H9 (cell line): ENCODE results near the gene ARHGAP12. TPM values are rescaled to one million over a fixed set of nuclear protein-coding genes. Genes with fewer than 3 reads are reported as not detected.

Source experiments
- DNase-seq: peaks from one replicate; pipeline ENCODE4 v3.0.0-alpha.2; 2017
- H2AFZ ChIP-seq: one replicate; pipeline ENCODE4 v1.6.1; 2013; ENCODE audit warnings: mild to moderate bottlenecking, low read length, control low read depth, moderate library complexity
- H2AK5ac ChIP-seq: 2 replicates; pipeline ENCODE4 v1.6.1; 2013; ENCODE audit warnings: low read length, control low read depth, mixed read lengths; ENCODE audit not compliant: insufficient read length
- H2BK120ac ChIP-seq: one replicate; pipeline ENCODE4 v1.6.1; 2013; ENCODE audit warnings: low read depth, mild to moderate bottlenecking, low read length, control low read depth, inconsistent platforms; ENCODE audit not compliant: poor library complexity, severe bottlenecking
- H2BK12ac ChIP-seq: 2 replicates; pipeline ENCODE4 v1.6.1; 2013; ENCODE audit warnings: low read length, control low read depth, mixed read lengths, low read depth; ENCODE audit not compliant: insufficient read length
- H2BK15ac ChIP-seq: 2 replicates; pipeline ENCODE4 v1.6.1; 2013; ENCODE audit warnings: low read depth, low read length, control low read depth
- H2BK20ac ChIP-seq: one replicate; pipeline ENCODE4 v1.6.1; 2013; ENCODE audit warnings: low read depth, mild to moderate bottlenecking, low read length, control low read depth, inconsistent platforms; ENCODE audit not compliant: poor library complexity, severe bottlenecking
- H2BK5ac ChIP-seq: 2 replicates; pipeline ENCODE4 v1.6.1; 2013; ENCODE audit warnings: low read length, control low read depth, mixed read lengths; ENCODE audit not compliant: insufficient read length
- H3K14ac ChIP-seq: 2 replicates; pipeline ENCODE4 v1.6.1; 2013; ENCODE audit warnings: low read length, control low read depth; ENCODE audit not compliant: insufficient read depth
- H3K18ac ChIP-seq: 2 replicates; pipeline ENCODE4 v1.6.1; 2013; ENCODE audit warnings: low read depth, mild to moderate bottlenecking, mixed read lengths, low read length, control low read depth; ENCODE audit not compliant: insufficient read length
- H3K23ac ChIP-seq: 2 replicates; pipeline ENCODE4 v1.6.1; 2013; ENCODE audit warnings: low read length, control low read depth, mixed read lengths, low read depth; ENCODE audit not compliant: insufficient read length
- H3K23me2 ChIP-seq: 2 replicates; pipeline ENCODE4 v1.6.1; 2013; ENCODE audit warnings: low read depth, mild to moderate bottlenecking, mixed read lengths, low read length, control low read depth; ENCODE audit not compliant: insufficient read length, poor library complexity, severe bottlenecking
- H3K27ac ChIP-seq: 2 replicates; pipeline ENCODE4 v1.5.1; 2013; ENCODE audit warnings: low read length, control low read depth, mixed read lengths, low read depth; ENCODE audit not compliant: insufficient read length
- H3K27me3 ChIP-seq: 2 replicates; pipeline ENCODE4 v1.6.1; 2013; ENCODE audit warnings: low read length, control low read depth, inconsistent platforms; ENCODE audit not compliant: insufficient read depth
- H3K4ac ChIP-seq: 2 replicates; pipeline ENCODE4 v1.6.1; 2013; ENCODE audit warnings: low read depth, mild to moderate bottlenecking, control low read depth, inconsistent platforms, low read length, moderate library complexity
- H3K4me1 ChIP-seq: 2 replicates; pipeline ENCODE4 v1.6.1; 2013; ENCODE audit warnings: low read length, control low read depth, inconsistent platforms; ENCODE audit not compliant: insufficient read depth
- H3K4me2 ChIP-seq: 2 replicates; pipeline ENCODE4 v1.6.1; 2013; ENCODE audit warnings: low read length, control low read depth, mixed read lengths; ENCODE audit not compliant: insufficient read length, insufficient read depth
- H3K56ac ChIP-seq: 2 replicates; pipeline ENCODE4 v1.6.1; 2013; ENCODE audit warnings: low read depth, mild to moderate bottlenecking, mixed read lengths, low read length, control low read depth; ENCODE audit not compliant: insufficient read length
- H3K79me1 ChIP-seq: 2 replicates; pipeline ENCODE4 v1.6.1; 2013; ENCODE audit warnings: low read depth, mild to moderate bottlenecking, moderate library complexity, low read length, control low read depth, inconsistent platforms; ENCODE audit not compliant: insufficient read depth, poor library complexity, severe bottlenecking
- H3K79me2 ChIP-seq: 2 replicates; pipeline ENCODE4 v1.6.1; 2013; ENCODE audit warnings: low read length, control low read depth, inconsistent platforms; ENCODE audit not compliant: insufficient read depth
- H3K9ac ChIP-seq: 2 replicates; pipeline ENCODE4 v1.6.1; 2013; ENCODE audit warnings: low read length, control low read depth, mixed read lengths; ENCODE audit not compliant: insufficient read length; ENCODE audit errors: extremely low read depth
- H3K9me3 ChIP-seq: one replicate; pipeline ENCODE4 v1.6.1; 2013; ENCODE audit warnings: low read depth, low read length, inconsistent platforms; ENCODE audit not compliant: control insufficient read depth
- H3T11ph ChIP-seq: one replicate; pipeline ENCODE4 v1.6.1; 2013; ENCODE audit warnings: mild to moderate bottlenecking, low read length, control low read depth, inconsistent platforms
- H4K20me1 ChIP-seq: one replicate; pipeline ENCODE4 v1.6.1; 2013; ENCODE audit not compliant: control insufficient read depth, insufficient read length, insufficient read depth
- H4K5ac ChIP-seq: 2 replicates; pipeline ENCODE4 v1.6.1; 2013; ENCODE audit warnings: low read depth, mild to moderate bottlenecking, mixed read lengths, low read length, control low read depth; ENCODE audit not compliant: insufficient read length
- H4K8ac ChIP-seq: replicated peaks from 2 replicates; pipeline ENCODE4 v1.6.1; 2013; ENCODE audit warnings: low read length, control low read depth, mixed read lengths, low read depth; ENCODE audit not compliant: insufficient read length
- H4K91ac ChIP-seq: 2 replicates; pipeline ENCODE4 v1.6.1; 2013; ENCODE audit warnings: low read depth, mild to moderate bottlenecking, moderate library complexity, mixed read lengths, low read length, control low read depth; ENCODE audit not compliant: insufficient read length
- H3K27ac Mint-ChIP-seq, 3 experiments: 2 replicates in 2 of 3; 3 replicates in 1 of 3; pipeline ENCODE4 v1.8.0; 2020 to 2021; ENCODE audit warnings: mixed read lengths in 3 of 3, mild to moderate bottlenecking in 1 of 3, moderate library complexity in 1 of 3
- H3K27me3 Mint-ChIP-seq: 2 replicates; pipeline ENCODE4 v1.8.0; 2021; ENCODE audit warnings: low read depth, mild to moderate bottlenecking, moderate library complexity, mixed read lengths
- H3K36me3 Mint-ChIP-seq, 3 experiments: 2 replicates in 2 of 3; 3 replicates in 1 of 3; pipeline ENCODE4 v1.8.0; 2020 to 2021; ENCODE audit warnings: low read depth in 3 of 3, mixed read lengths in 3 of 3; ENCODE audit not compliant: insufficient read depth in 1 of 3
- H3K4me1 Mint-ChIP-seq, 2 experiments: 2 replicates each; pipeline ENCODE4 v1.8.0; 2020; ENCODE audit warnings: mixed read lengths in 2 of 2
- H3K4me3 Mint-ChIP-seq, 2 experiments: 2 replicates in 1 of 2; 3 replicates in 1 of 2; pipeline ENCODE4 v1.8.0; 2020 to 2021; ENCODE audit warnings: mild to moderate bottlenecking in 2 of 2, mixed read lengths in 2 of 2, moderate library complexity in 1 of 2
- H3K9me3 Mint-ChIP-seq, 2 experiments: 2 replicates in 1 of 2; 3 replicates in 1 of 2; pipeline ENCODE4 v1.8.0; 2020; ENCODE audit warnings: mild to moderate bottlenecking in 2 of 2, mixed read lengths in 2 of 2, moderate library complexity in 1 of 2
- WGBS: extraction: QIAGEN DNeasy Blood & Tissue Kit; methylation state at CpG from one replicate; pipeline ENCODE4 v1.1.7; 2013; ENCODE audit warnings: missing lambda C conversion rate, low lambda C conversion rate, mixed read lengths; ENCODE audit not compliant: insufficient read length; ENCODE audit errors: extremely low coverage; 5-methylcytosine and 5-hydroxymethylcytosine counted together
- total RNA-seq: library from RNA; stranded (reverse); gene quantifications from 2 replicates; pipeline ENCODE4 v1.2.1, GENCODE V29; 2021
- TF ChIP-seq, protein P1 (sequence below): fragments of 200-600 bp; sonication (generic); conservative IDR thresholded peaks from 3 replicates; pipeline ENCODE4 v1.8.0; 2021; ENCODE audit warnings: antibody characterized with exemption, mild to moderate bottlenecking

Gene ARHGAP12
- total RNA-seq, 1 experiment from 2014 or later = 34.3 TPM

- H3K9ac ChIP-seq = no peak overlapping the region
- WGBS = no CpG with 5 or more reads among the region's 2 CpGs
- peaks cover 4 to 8% of the 10 kb centered on the region in 2 experiments; a peak in 4 of 5 replicates for H3K9me3 Mint-ChIP-seq
Measured at GRCh38 chr10:31918671-31919409, 9.8 kb downstream of the ARHGAP12 start.

More at GRCh38 chr10:31918671-31919409, 9.8 kb downstream of the ARHGAP12 start:
- H2AFZ ChIP-seq = no peak overlapping the region
- H3K14ac ChIP-seq = no peak overlapping the region
- H2BK5ac ChIP-seq = no peak overlapping the region
- peaks cover 10% of the 10 kb centered on the region for H3K79me1 ChIP-seq
- no peaks in the 10 kb centered on the region for H3K27me3 Mint-ChIP-seq
- H4K20me1 ChIP-seq = no peaks in the 10 kb centered on the region
- no peak overlapping the region for H3K23ac ChIP-seq
- no peaks in the 10 kb centered on the region for H3K27me3 ChIP-seq
- H4K5ac ChIP-seq = no peak overlapping the region
- no peak overlapping the region for H2BK12ac ChIP-seq
- H3T11ph ChIP-seq = no peak overlapping the region
- DNase-seq = no peak
- no peak overlapping the region for H3K18ac ChIP-seq
- H3K36me3 Mint-ChIP-seq = peaks cover 3 to 15% (median 10%) of the 10 kb centered on the region in 3 experiments; a peak in 5 of 7 replicates
- no peak overlapping the region for H2BK20ac ChIP-seq
- H3K4me1 Mint-ChIP-seq = peaks cover 12 to 14% of the 10 kb centered on the region in 2 experiments
- H3K4me3 Mint-ChIP-seq = no peak overlapping the region
- H2AK5ac ChIP-seq = no peak overlapping the region
- H3K56ac ChIP-seq = no peak overlapping the region
- H3K4me1 ChIP-seq = 0 out of 2 replicates have a peak, but pooled peaks cover 2% of the 10 kb centered on the region
- no peak overlapping the region for H4K91ac ChIP-seq
- H2BK15ac ChIP-seq = no peak overlapping the region
- H3K4me2 ChIP-seq = no peak overlapping the region
- H3K79me2 ChIP-seq = peaks cover 44% of the 10 kb centered on the region; the same call in 1 of the 2 replicates
- no peak overlapping the region for H2BK120ac ChIP-seq
- no peak overlapping the region for H3K27ac Mint-ChIP-seq
- H3K27ac ChIP-seq = no peak overlapping the region
- H3K4ac ChIP-seq = no peak overlapping the region
- no peaks in the 10 kb centered on the region for H3K23me2 ChIP-seq
- TF ChIP-seq, protein P1, sequence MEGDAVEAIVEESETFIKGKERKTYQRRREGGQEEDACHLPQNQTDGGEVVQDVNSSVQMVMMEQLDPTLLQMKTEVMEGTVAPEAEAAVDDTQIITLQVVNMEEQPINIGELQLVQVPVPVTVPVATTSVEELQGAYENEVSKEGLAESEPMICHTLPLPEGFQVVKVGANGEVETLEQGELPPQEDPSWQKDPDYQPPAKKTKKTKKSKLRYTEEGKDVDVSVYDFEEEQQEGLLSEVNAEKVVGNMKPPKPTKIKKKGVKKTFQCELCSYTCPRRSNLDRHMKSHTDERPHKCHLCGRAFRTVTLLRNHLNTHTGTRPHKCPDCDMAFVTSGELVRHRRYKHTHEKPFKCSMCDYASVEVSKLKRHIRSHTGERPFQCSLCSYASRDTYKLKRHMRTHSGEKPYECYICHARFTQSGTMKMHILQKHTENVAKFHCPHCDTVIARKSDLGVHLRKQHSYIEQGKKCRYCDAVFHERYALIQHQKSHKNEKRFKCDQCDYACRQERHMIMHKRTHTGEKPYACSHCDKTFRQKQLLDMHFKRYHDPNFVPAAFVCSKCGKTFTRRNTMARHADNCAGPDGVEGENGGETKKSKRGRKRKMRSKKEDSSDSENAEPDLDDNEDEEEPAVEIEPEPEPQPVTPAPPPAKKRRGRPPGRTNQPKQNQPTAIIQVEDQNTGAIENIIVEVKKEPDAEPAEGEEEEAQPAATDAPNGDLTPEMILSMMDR = no peak
- no peaks in the 10 kb centered on the region for H3K9me3 ChIP-seq
- no peak overlapping the region for H4K8ac ChIP-seq
